PC-3 (cell line): ENCODE data around the gene ARHGEF17.

ENCODE experiments used
- CTCF ChIP-seq: fragments of 300-600 bp; sonication (generic); conservative IDR thresholded peaks from 2 replicates; pipeline ENCODE4 v1.5.1; 2017; ENCODE audit warnings: antibody characterized with exemption, low read depth, mild to moderate bottlenecking, low read length
- EZH2phosphoT487 ChIP-seq: fragments of 300-600 bp; sonication (generic); IDR thresholded peaks from 2 replicates; pipeline ENCODE4 v1.6.1; 2018; ENCODE audit warnings: mild to moderate bottlenecking, antibody characterized with exemption, low read length, borderline replicate concordance

- TF ChIP-seq EZH2phosphoT487 (no peak), CTCF (no peak)
These were observed 37.8 kb upstream of the ARHGEF17 start for GRCh38 chr11:73270016-73270854.
